Peyer's patch (tissue), 4 donors: ENCODE measurements around the gene ICA1. TPM values are rescaled to one million over a fixed set of nuclear protein-coding genes. Genes with fewer than 3 reads are reported as not detected.

Experiments
- DNase-seq, 3 donors: peaks; one replicate each; pipeline ENCODE4 v3.0.0-alpha.2; 2017 to 2019
- H3K27ac ChIP-seq, 4 donors: fragments of 200-600 bp; sonication (generic); one replicate each; pipeline ENCODE4 v1.5.1; 2016 to 2019
- H3K27me3 ChIP-seq, 2 donors: fragments of 200-600 bp; sonication (generic); one replicate each; pipeline ENCODE4 v1.5.1; 2019
- H3K36me3 ChIP-seq, 3 donors: fragments of 200-600 bp; sonication (generic); one replicate each; pipeline ENCODE4 v1.5.1; 2016 to 2019
- H3K4me1 ChIP-seq, 4 donors: fragments of 200-600 bp; sonication (generic); one replicate each; pipeline ENCODE4 v1.5.1; 2016 to 2019
- H3K4me3 ChIP-seq, 4 donors: fragments of 200-600 bp; sonication (generic); 1 replicate in 3 of 4; 2 replicates in 1 of 4; pipeline ENCODE4 v1.5.1; 2016 to 2019; ENCODE audit warnings: mild to moderate bottlenecking in 1 of 4
- H3K9me3 ChIP-seq, 4 donors: fragments of 200-600 bp; sonication (generic); one replicate each; pipeline ENCODE4 v1.5.1; 2016 to 2019; ENCODE audit warnings: mild to moderate bottlenecking in 1 of 4
- CTCF ChIP-seq, 6 experiments: fragments of 450-650 bp in 4 of 6; fragments of 200-600 bp in 2 of 6; sonication (generic) in 1 of 6; IDR thresholded peaks; one replicate each; pipeline ENCODE4 v1.5.1; 2017 to 2019; ENCODE audit warnings: antibody characterized with exemption in 6 of 6, mild to moderate bottlenecking in 3 of 6, moderate library complexity in 1 of 6
- POLR2A ChIP-seq, 2 donors: fragments of 450-650 bp; IDR thresholded peaks; one replicate each; pipeline ENCODE4 v1.5.1; 2017; ENCODE audit warnings: antibody characterized with exemption in 2 of 2, mild to moderate bottlenecking in 2 of 2, moderate library complexity in 2 of 2
- total RNA-seq, 4 donors: library from RNA; depleted of rRNA; stranded (reverse); fragments of >200 nt; gene quantifications; one replicate each; pipeline ENCODE4 v1.1.0, GENCODE V29; 2016

The ICA1 gene
- total RNA-seq, 4 donors from 2014 or later, result 37.0 to 79.9 (median 52.4) TPM

DNA sequence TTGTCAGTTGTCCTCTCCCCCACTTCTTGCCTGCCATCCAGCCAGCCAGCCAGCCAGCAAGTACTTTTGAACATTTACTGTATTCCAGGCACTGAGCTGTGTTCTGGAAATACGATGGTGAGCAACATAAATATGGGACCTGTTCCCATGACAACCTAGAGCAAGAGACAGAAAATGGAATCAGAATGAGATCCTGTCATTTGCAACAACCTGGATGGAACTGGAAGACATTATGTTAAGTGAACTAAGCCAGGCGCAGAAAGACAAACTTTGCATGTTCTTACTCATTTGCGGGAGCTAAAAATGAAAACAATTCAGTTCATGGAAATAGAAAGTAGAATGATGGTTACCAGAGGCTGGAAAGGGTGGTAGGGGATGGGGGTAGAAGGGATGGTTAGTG, 140.7 kb downstream of the ICA1 start:
- Histone ChIP-seq H3K4me1 (peaks cover 0 to 10% (median 0%) of the 10 kb centered on the region in 4 donors), H3K27me3 (no peaks in the 10 kb centered on the region), H3K9me3 (no peaks in the 10 kb centered on the region), H3K4me3 (no peak overlapping the region), H3K36me3 (no peaks in the 10 kb centered on the region), H3K27ac (no peak overlapping the region)
- TF ChIP-seq POLR2A (IDR thresholded peaks at IDR 0.05) (no peak), CTCF (IDR thresholded peaks at IDR 0.05) (no peak)
- DNase-seq, result no peak

DNA sequence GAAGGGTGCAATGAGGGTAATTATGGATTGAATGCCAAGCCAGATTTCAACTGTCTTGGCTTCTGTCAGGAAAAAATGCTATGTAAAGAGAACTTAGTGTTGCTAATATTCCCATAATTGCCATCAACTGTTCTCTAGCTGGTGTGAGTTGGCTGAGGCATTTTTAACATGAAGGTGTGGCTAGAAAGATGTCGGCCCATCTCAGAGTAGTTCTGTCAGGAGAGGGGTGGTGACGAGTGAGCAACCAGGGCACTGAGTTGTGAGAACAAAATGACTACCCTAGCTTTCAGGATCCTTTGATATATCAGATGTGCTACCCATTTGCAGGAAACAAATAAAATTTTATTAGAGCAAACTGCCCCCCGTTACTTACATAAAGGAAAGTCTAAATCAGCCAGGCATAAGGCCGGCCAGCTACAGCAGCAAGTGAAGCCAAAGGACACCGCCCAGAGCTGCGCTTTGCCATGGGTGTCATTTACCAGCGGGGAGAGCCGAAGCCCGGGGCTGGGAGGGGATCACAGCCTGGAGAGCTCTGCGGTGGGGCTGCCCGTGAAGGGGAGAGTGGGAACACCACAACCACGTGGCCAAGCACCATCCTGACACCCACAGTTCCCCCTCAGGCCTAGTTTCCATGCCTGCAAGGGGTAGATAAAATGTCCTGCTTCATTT, 141.4 kb downstream of the ICA1 start:
- no peak for DNase-seq
- TF ChIP-seq POLR2A (IDR thresholded peaks at IDR 0.05) (no peak), CTCF (IDR thresholded peaks at IDR 0.05) (no peak)
- no peaks in the 10 kb centered on the region for H3K27me3 ChIP-seq
- no peaks in the 10 kb centered on the region for H3K9me3 ChIP-seq
- H3K36me3 ChIP-seq, result no peaks in the 10 kb centered on the region
- no peak overlapping the region for H3K4me3 ChIP-seq
- no peak overlapping the region for H3K27ac ChIP-seq
- H3K4me1 ChIP-seq, result peaks cover 0 to 5% (median 0%) of the 10 kb centered on the region in 4 donors

GRCh38 chr7:8119262-8119661, 142.7 kb downstream of the ICA1 start:
- Histone ChIP-seq H3K27me3 (no peaks in the 10 kb centered on the region), H3K27ac (no peak overlapping the region), H3K36me3 (no peaks in the 10 kb centered on the region), H3K4me3 (no peak overlapping the region), H3K9me3 (no peaks in the 10 kb centered on the region), H3K4me1 (peaks cover 0 to 8% (median 0%) of the 10 kb centered on the region in 4 donors)
- DNase-seq, result no peak
- no peak for TF ChIP-seq POLR2A (IDR thresholded peaks at IDR 0.05)
- TF ChIP-seq CTCF (IDR thresholded peaks at IDR 0.05), result no peak

- Histone ChIP-seq H3K27ac (no peak overlapping the region), H3K4me3 (no peak overlapping the region), H3K36me3 (no peaks in the 10 kb centered on the region), H3K9me3 (no peaks in the 10 kb centered on the region), H3K4me1 (peaks cover 0 to 11% (median 0%) of the 10 kb centered on the region in 4 donors), H3K27me3 (no peaks in the 10 kb centered on the region)
- TF ChIP-seq CTCF (IDR thresholded peaks at IDR 0.05) (no peak), POLR2A (IDR thresholded peaks at IDR 0.05) (no peak)
- no peak for DNase-seq
These were observed 144.8 kb downstream of the ICA1 start for GRCh38 chr7:8117195-8117594.

- no peaks in the 10 kb centered on the region for H3K9me3 ChIP-seq
- no peaks in the 10 kb centered on the region for H3K27me3 ChIP-seq
- H3K4me1 ChIP-seq, result peaks cover 0 to 11% (median 0%) of the 10 kb centered on the region in 4 donors
- no peak for TF ChIP-seq POLR2A (IDR thresholded peaks at IDR 0.05)
- peak overlapping the region in 3 of 4 donors; percentile 5 to 61 (median 24) for H3K27ac ChIP-seq
- no peaks in the 10 kb centered on the region for H3K36me3 ChIP-seq
- DNase-seq, result peak in 1 of 3 donors; percentile 37
- no peak overlapping the region for H3K4me3 ChIP-seq
These were observed 146.2 kb downstream of the ICA1 start for GRCh38 chr7:8115547-8116402.

GRCh38 chr7:8114175-8114574, 147.8 kb downstream of the ICA1 start:
- no peaks in the 10 kb centered on the region for H3K9me3 ChIP-seq
- no peaks in the 10 kb centered on the region for H3K36me3 ChIP-seq
- peak overlapping the region in 1 of 4 donors; percentile 61 for H3K27ac ChIP-seq
- H3K4me3 ChIP-seq, result no peak overlapping the region
- no peak for DNase-seq
- no peaks in the 10 kb centered on the region for H3K27me3 ChIP-seq
- no peak for TF ChIP-seq POLR2A (IDR thresholded peaks at IDR 0.05)
- no peak for TF ChIP-seq CTCF (IDR thresholded peaks at IDR 0.05)
- H3K4me1 ChIP-seq, result peaks cover 0 to 11% (median 0%) of the 10 kb centered on the region in 4 donors
